Activated effector memory CD4-positive, alpha-beta T cell treated with anti-CD3 and anti-CD28 coated beads, Interleukin-2, amount 50 U/mL, for 16 hours (primary cell): ENCODE data around the gene HACD3.
A peak's percentile ranks its signal among the peaks of the same experiment; 100 is the strongest.
"Not testable (repeated sequence)": the region's sequence is repeated elsewhere in the genome, so short reads cannot be mapped to it uniquely, and the experiment has no call there.

ENCODE experiments used
- DNase-seq: peaks from one replicate; pipeline ENCODE4 v3.0.0-alpha.2; 2020

HACD3 gene

GRCh38 chr15:65603559-65603958, 73.3 kb downstream of the HACD3 start:
- no peak for DNase-seq

- DNase-seq = peak; percentile 97
Measured at GRCh38 chr15:65610871-65611718, 80.8 kb downstream of the HACD3 start, which contains the start of gene INTS14. Gene INTS14 (minus strand): TSS chr15:65611131. CDS start chr15:65607380, 3,751 bp downstream.

GRCh38 chr15:65611888-65612615, 81.8 kb downstream of the HACD3 start:
- no peak for DNase-seq

- DNase-seq = no peak
Measured at GRCh38 chr15:65612616-65612946, 82.3 kb downstream of the HACD3 start.

GRCh38 chr15:65612949-65613744, 82.9 kb downstream of the HACD3 start:
- DNase-seq = no peak

GRCh38 chr15:65615887-65616286, 85.6 kb downstream of the HACD3 start:
- DNase-seq = not testable (repeated sequence)

GRCh38 chr15:65618560-65619109, 88.4 kb downstream of the HACD3 start:
- no peak for DNase-seq

GRCh38 chr15:65619626-65620290, 89.5 kb downstream of the HACD3 start:
- DNase-seq = no peak

GRCh38 chr15:65620833-65621232, 90.6 kb downstream of the HACD3 start:
- DNase-seq = no peak

- no peak for DNase-seq
Measured at GRCh38 chr15:65621638-65622037, 91.4 kb downstream of the HACD3 start, which contains the start of gene SLC24A1. Gene SLC24A1 (plus strand): TSS chr15:65621938. CDS start chr15:65624081, 2,143 bp downstream.

- DNase-seq = no peak
Measured at GRCh38 chr15:65623103-65623502, 92.8 kb downstream of the HACD3 start.

- no peak for DNase-seq
Measured at GRCh38 chr15:65626856-65627255, 96.6 kb downstream of the HACD3 start.
